Ovary (tissue), 9 donors: ENCODE results near the gene ATAD3B. TPM values are rescaled to one million over a fixed set of nuclear protein-coding genes. Genes with fewer than 3 reads are reported as not detected.
A peak's percentile ranks its signal among the peaks of the same experiment; 100 is the strongest.
"Not testable (repeated sequence)": the region's sequence is repeated elsewhere in the genome, so short reads cannot be mapped to it uniquely, and the experiment has no call there.

ENCODE experiments used
- DNase-seq, 5 donors: peaks; one replicate each; pipeline ENCODE4 v3.0.0-alpha.2; 2019 to 2020
- H3K27ac ChIP-seq, 2 donors: fragments of 200-600 bp; one replicate each; pipeline versions ENCODE4 v1.5.1 to v1.8.0; 2019 to 2022
- H3K27me3 ChIP-seq: fragments of 200-600 bp; one replicate; pipeline ENCODE4 v1.8.0; 2022
- H3K36me3 ChIP-seq: fragments of 200-600 bp; sonication (generic); one replicate; pipeline ENCODE4 v1.5.1; 2019
- H3K4me1 ChIP-seq: one replicate; pipeline ENCODE4 v1.8.1; 2013; ENCODE audit warnings: mild to moderate bottlenecking, moderate library complexity; ENCODE audit not compliant: insufficient read depth
- H3K4me3 ChIP-seq: fragments of 200-600 bp; sonication (generic); one replicate; pipeline ENCODE4 v1.5.1; 2017
- H3K9me3 ChIP-seq, 2 donors: fragments of 200-600 bp in 1 of 2; sonication (generic) in 1 of 2; one replicate each; pipeline versions ENCODE4 v1.5.1 to v1.8.1; 2013 to 2019; ENCODE audit warnings: mild to moderate bottlenecking in 1 of 2, moderate library complexity in 1 of 2
- EP300 ChIP-seq: sonication (generic); formaldehyde crosslinking; IDR thresholded peaks from one replicate; pipeline ENCODE4 v1.6.1; 2017; ENCODE audit warnings: antibody characterized with exemption
- POLR2A ChIP-seq: fragments of 450-650 bp; IDR thresholded peaks from one replicate; pipeline ENCODE4 v1.6.1; 2017; ENCODE audit warnings: antibody characterized with exemption, mild to moderate bottlenecking, moderate library complexity
- WGBS, 3 donors: extraction: QIAGEN DNeasy Blood & Tissue Kit in 1 of 3; methylation state at CpG; one replicate each; pipeline versions ENCODE4 v1.1.5 to v1.1.7; 2013 to 2017; 5-methylcytosine and 5-hydroxymethylcytosine counted together
- intact Hi-C, 4 donors: fragments of 100-400 bp; cut with DNase I; formaldehyde crosslinking; loops; one replicate each; pipeline versions ENCODE4 v1.11.0 to v1.15.1; 2022 to 2023
- polyA plus RNA-seq, 2 donors: library from polyadenylated mRNA; stranded (reverse); fragments of 200-250 nt in 1 of 2; fragments of 350-450 nt in 1 of 2; fragmentation: Illumina TruSeq in 1 of 2; extraction: RNeasy Lipid Tissue Mini Kit (QIAGEN cat#74804) in 1 of 2; gene quantifications; one replicate each; pipeline ENCODE4 v1.2.3, GENCODE V29; 2013 to 2014
- total RNA-seq, 7 donors: library from RNA; depleted of rRNA in 2 of 7; stranded (reverse); fragments of >200 nt in 2 of 7; fragmentation: NEBNext Ultra II Directional in 3 of 7; extraction: Animal tissue kit (Norgen Biotek cat#: 25700) in 3 of 7; gene quantifications; one replicate each; pipeline versions ENCODE4 v1.1.0 to v1.2.4, GENCODE V29; 2016 to 2023
- TF ChIP-seq, protein P1 (sequence below), 3 donors: fragments of 450-650 bp in 2 of 3; fragments of 200-600 bp in 1 of 3; IDR thresholded peaks; one replicate each; pipeline versions ENCODE4 v1.5.1 to v1.8.0; 2016 to 2022; ENCODE audit warnings: antibody characterized with exemption in 3 of 3, mild to moderate bottlenecking in 1 of 3
- donor health status: DM: no; HTN: no; CAD: no; lungs with moderate emphysema.
- donor health status: DM: no; HTN: no; CAD: no.
- donor health status: Bipolar disorder and iron deficiency.
- donor health status: DM: yes; HTN: yes; CAD: no.
- donor health status: DM: no; HTN: no; CAD: no.
- donor health status: DM: yes; HTN: yes; CAD: no.

The ATAD3B gene
- total and polyA plus RNA-seq, 9 donors, result 1.0 to 26.5 (median 19.1) TPM

GRCh38 chr1:1427106-1427819 lies 44.3 kb upstream of the ATAD3B start:
- peaks cover 20% of the 10 kb centered on the region for H3K4me1 ChIP-seq
- intact Hi-C loops, result no loop called here
- H3K27me3 ChIP-seq, result no peaks in the 10 kb centered on the region
- peak in 4 of 5 donors; percentile 20 to 63 (median 55) for DNase-seq
- TF ChIP-seq, protein P1, sequence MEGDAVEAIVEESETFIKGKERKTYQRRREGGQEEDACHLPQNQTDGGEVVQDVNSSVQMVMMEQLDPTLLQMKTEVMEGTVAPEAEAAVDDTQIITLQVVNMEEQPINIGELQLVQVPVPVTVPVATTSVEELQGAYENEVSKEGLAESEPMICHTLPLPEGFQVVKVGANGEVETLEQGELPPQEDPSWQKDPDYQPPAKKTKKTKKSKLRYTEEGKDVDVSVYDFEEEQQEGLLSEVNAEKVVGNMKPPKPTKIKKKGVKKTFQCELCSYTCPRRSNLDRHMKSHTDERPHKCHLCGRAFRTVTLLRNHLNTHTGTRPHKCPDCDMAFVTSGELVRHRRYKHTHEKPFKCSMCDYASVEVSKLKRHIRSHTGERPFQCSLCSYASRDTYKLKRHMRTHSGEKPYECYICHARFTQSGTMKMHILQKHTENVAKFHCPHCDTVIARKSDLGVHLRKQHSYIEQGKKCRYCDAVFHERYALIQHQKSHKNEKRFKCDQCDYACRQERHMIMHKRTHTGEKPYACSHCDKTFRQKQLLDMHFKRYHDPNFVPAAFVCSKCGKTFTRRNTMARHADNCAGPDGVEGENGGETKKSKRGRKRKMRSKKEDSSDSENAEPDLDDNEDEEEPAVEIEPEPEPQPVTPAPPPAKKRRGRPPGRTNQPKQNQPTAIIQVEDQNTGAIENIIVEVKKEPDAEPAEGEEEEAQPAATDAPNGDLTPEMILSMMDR (IDR thresholded peaks at IDR 0.05), result no peak
- no peak for TF ChIP-seq POLR2A
- no peak for TF ChIP-seq EP300
- H3K27ac ChIP-seq, result peak overlapping the region in 1 of 2 donors; percentile 64
- no peaks in the 10 kb centered on the region for H3K9me3 ChIP-seq
- H3K36me3 ChIP-seq, result no peaks in the 10 kb centered on the region
- peak overlapping the region; percentile 34 for H3K4me3 ChIP-seq
- 14 to 45% (median 27%) methylated on average over 21 to 66 of the region's 66 CpGs for WGBS, 3 donors

DNA sequence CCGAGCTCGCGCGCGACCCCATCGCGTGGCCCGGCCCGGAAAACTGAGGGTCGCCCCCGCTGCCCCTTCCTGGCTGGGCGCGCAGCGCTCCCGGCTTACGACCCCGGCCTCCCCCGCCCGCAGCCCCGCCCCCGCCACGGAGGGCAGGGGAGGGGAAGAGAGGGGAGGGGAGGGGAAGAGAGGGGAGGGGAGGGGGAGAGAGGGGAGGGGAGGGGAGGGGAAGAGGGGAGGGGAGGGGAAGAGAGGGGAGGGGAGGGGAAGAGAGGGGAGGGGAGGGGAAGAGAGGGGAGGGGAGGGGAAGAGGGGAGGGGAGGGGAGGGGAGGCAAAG lies 43.8 kb upstream of the ATAD3B start:
- Histone ChIP-seq H3K4me3 (peak overlapping the region; percentile 34), H3K4me1 (peaks cover 24% of the 10 kb centered on the region), H3K27me3 (no peaks in the 10 kb centered on the region), H3K36me3 (no peaks in the 10 kb centered on the region), H3K27ac (peak overlapping the region in 1 of 2 donors; percentile 64), H3K9me3 (no peaks in the 10 kb centered on the region)
- DNase-seq, result peak in 2 of 5 donors; percentile 34 to 59
- intact Hi-C loops, result no loop called here
- TF ChIP-seq, protein P1 (IDR thresholded peaks at IDR 0.05), result no peak
- no peak for TF ChIP-seq POLR2A
- no peak for TF ChIP-seq EP300
- WGBS, 3 donors, result 0% methylated on average over 18 to 21 of the region's 22 CpGs; no CpG with 5 or more reads in 1 of the 3 donors

- intact Hi-C loops, result no loop called here
- Histone ChIP-seq H3K27ac (no peak overlapping the region), H3K4me3 (no peak overlapping the region), H3K27me3 (no peaks in the 10 kb centered on the region), H3K9me3 (no peaks in the 10 kb centered on the region), H3K4me1 (peaks cover 26% of the 10 kb centered on the region), H3K36me3 (no peaks in the 10 kb centered on the region)
- WGBS, 3 donors, result 70 to 79% (median 71%) methylated on average over 19 of the region's 19 CpGs
- no peak for TF ChIP-seq POLR2A
- TF ChIP-seq, protein P1 (IDR thresholded peaks at IDR 0.05), result no peak
- no peak for TF ChIP-seq EP300
- peak in 2 of 5 donors; percentile 12 to 46 for DNase-seq
Observed at GRCh38 chr1:1428174-1428573, 43.4 kb upstream of the ATAD3B start.

DNA sequence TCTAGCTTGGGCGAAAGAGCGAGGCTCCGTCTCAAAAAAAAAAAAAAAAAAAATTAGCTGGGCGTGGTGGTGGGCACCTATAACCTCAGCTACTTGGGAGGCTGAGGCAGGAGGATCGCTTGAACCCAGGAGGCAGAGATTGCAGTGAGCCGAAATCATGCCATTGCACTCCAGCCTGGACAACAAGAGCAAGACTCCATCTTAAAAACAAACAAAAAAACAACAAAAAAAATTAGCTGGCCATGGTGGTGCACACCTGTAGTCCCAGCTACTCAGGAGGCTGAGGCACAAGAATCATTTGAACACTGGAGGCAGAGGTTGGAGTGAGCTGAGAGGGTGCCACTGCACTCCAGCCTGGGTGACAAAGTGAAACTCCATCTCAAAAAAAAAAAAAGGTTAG lies 42.6 kb upstream of the ATAD3B start:
- H3K36me3 ChIP-seq, H3K27me3 ChIP-seq, H3K9me3 ChIP-seq, DNase-seq, H3K4me3 ChIP-seq, intact Hi-C loops, H3K27ac ChIP-seq: not testable (repeated sequence)
- peaks cover 33% of the 10 kb centered on the region for H3K4me1 ChIP-seq
- 91 to 95% (median 92%) methylated on average over 6 of the region's 6 CpGs for WGBS, 3 donors

- peak overlapping the region; percentile 46 to 96 for H3K27ac ChIP-seq
- TF ChIP-seq, protein P1 (IDR thresholded peaks at IDR 0.05), result no peak
- TF ChIP-seq POLR2A (no peak), EP300 (no peak)
- intact Hi-C loops, result no loop called here
- H3K4me3 ChIP-seq, result no peak overlapping the region
- no peaks in the 10 kb centered on the region for H3K9me3 ChIP-seq
- no peaks in the 10 kb centered on the region for H3K27me3 ChIP-seq
- peaks cover 40% of the 10 kb centered on the region for H3K4me1 ChIP-seq
- no peaks in the 10 kb centered on the region for H3K36me3 ChIP-seq
- 23 to 46% (median 25%) methylated on average over 6 of the region's 6 CpGs for WGBS, 3 donors
- DNase-seq, result no peak
Observed at GRCh38 chr1:1429671-1430073, 41.9 kb upstream of the ATAD3B start.
